Measurements from ENCODE around the gene ARL8B. TPM values are rescaled to one million over a fixed set of nuclear protein-coding genes. Genes with fewer than 3 reads are reported as not detected.

Gene ARL8B
- polyA plus RNA-seq, 1 of the 3 experiments (the other 2 are of a cell fraction): 21.9 TPM

- Histone ChIP-seq H3K4me1 (ENCODE audit: control insufficient read depth in 1 of 2, insufficient read depth in 2 of 2, low read depth in 1 of 2, low read length in 1 of 2) (peaks cover 0 to 3% of the 10 kb centered on the region in 2 experiments; a peak in 1 of 4 replicates), H3K4me3 (ENCODE audit: low read depth in 2 of 2, low read length in 1 of 2) (no peak overlapping the region), H3K27ac (ENCODE audit: low read depth in 2 of 2, low read length in 1 of 2) (no peak overlapping the region), H3K4me2 (no peak overlapping the region), H3K27me3 (ENCODE audit: insufficient read depth) (no peaks in the 10 kb centered on the region), H4K20me1 (ENCODE audit: insufficient read depth) (no peaks in the 10 kb centered on the region), H3K9me2 (no peaks in the 10 kb centered on the region), H2AFZ (ENCODE audit: low read depth) (no peak overlapping the region), H3F3A (replicated peaks; ENCODE audit: insufficient read depth) (no peaks in the 10 kb centered on the region), H3K9me3 (no peaks in the 10 kb centered on the region), H3K9ac (no peak overlapping the region), H3K36me3 (replicated peaks in 1 of 2; ENCODE audit: control insufficient read depth in 1 of 2, insufficient read depth in 2 of 2, low read length in 1 of 2) (no peaks in the 10 kb centered on the region), H3K79me2 (ENCODE audit: insufficient read depth) (no peaks in the 10 kb centered on the region)
- POLR2A ChIA-PET: no interaction called here
- DNase-seq: no peak
- CTCF ChIA-PET: interaction anchor here (3.0 kb wide), 1 partner anchor 23 kb away, joined by 15 read pairs; the partner anchor contains the start of gene ARL8B
- 39% methylated on average over 4 of the region's 4 CpGs for WGBS (ENCODE audit: low lambda C conversion rate)
- no peak for TF ChIP-seq RXRA (IDR thresholded peaks at IDR 0.05; ENCODE audit: borderline replicate concordance, low read depth)
These were observed 23.7 kb upstream of the ARL8B start for GRCh38 chr3:5098346-5098745.

- CTCF ChIA-PET: interaction anchor here (1.0 kb wide), 1 partner anchor 388 kb away, joined by 3 read pairs; no protein-coding TSS in a partner anchor
- no peak for TF ChIP-seq GATA2 (CRISPR knock-in tag; IDR thresholded peaks at IDR 0.05)
- no peak for TF ChIP-seq JUND (IDR thresholded peaks at IDR 0.05)
- no peak for TF ChIP-seq SMC3 (IDR thresholded peaks at IDR 0.05; ENCODE audit: low read depth, low read length)
- TF ChIP-seq FOXJ3 (CRISPR knock-in tag; IDR thresholded peaks at IDR 0.05): no peak
- no peak for TF ChIP-seq RFX5 (IDR thresholded peaks at IDR 0.05; ENCODE audit: low read length)
- no peak for TF ChIP-seq RAD21 (IDR thresholded peaks at IDR 0.05; ENCODE audit: low read length)
- no peak for TF ChIP-seq FOSL2 (IDR thresholded peaks at IDR 0.05; ENCODE audit: borderline replicate concordance, low read depth)
- TF ChIP-seq ZBTB33 (IDR thresholded peaks at IDR 0.05; ENCODE audit: borderline replicate concordance, low read depth): no peak
- TF ChIP-seq YY1 (IDR thresholded peaks at IDR 0.05; ENCODE audit: low read depth): no peak
- no peak for TF ChIP-seq REST (IDR thresholded peaks at IDR 0.05; ENCODE audit: low read depth, low read length)
- no peak for TF ChIP-seq NRF1 (IDR thresholded peaks at IDR 0.05; ENCODE audit: low read depth, low read length)
- no peak for TF ChIP-seq GABPA (IDR thresholded peaks at IDR 0.05; ENCODE audit: low read depth)
These were observed 19.6 kb upstream of the ARL8B start for GRCh38 chr3:5102532-5102931.

More at GRCh38 chr3:5102532-5102931, 19.6 kb upstream of the ARL8B start:
- H3K4me3 ChIP-seq (ENCODE audit: low read depth in 2 of 2, low read length in 1 of 2): no peak overlapping the region
- no peaks in the 10 kb centered on the region for H3K9me2 ChIP-seq
- H3K9me3 ChIP-seq: no peaks in the 10 kb centered on the region
- H2AFZ ChIP-seq (ENCODE audit: low read depth): no peak overlapping the region
- no peak for DNase-seq
- POLR2A ChIA-PET: no interaction called here
- no peak overlapping the region for H3K9ac ChIP-seq
- no peak overlapping the region for H3K27ac ChIP-seq (ENCODE audit: low read depth in 2 of 2, low read length in 1 of 2)
- H4K20me1 ChIP-seq (ENCODE audit: insufficient read depth): no peaks in the 10 kb centered on the region
- no peaks in the 10 kb centered on the region for H3F3A ChIP-seq (replicated peaks; ENCODE audit: insufficient read depth)
- WGBS (ENCODE audit: low lambda C conversion rate): 53% methylated on average over 3 of the region's 3 CpGs
- no peaks in the 10 kb centered on the region for H3K27me3 ChIP-seq (ENCODE audit: insufficient read depth)
- no peak overlapping the region for H3K4me2 ChIP-seq
- H3K4me1 ChIP-seq (ENCODE audit: control insufficient read depth in 1 of 2, insufficient read depth in 2 of 2, low read depth in 1 of 2, low read length in 1 of 2): no peaks in the 10 kb centered on the region
- no peaks in the 10 kb centered on the region for H3K36me3 ChIP-seq (replicated peaks in 1 of 2; ENCODE audit: control insufficient read depth in 1 of 2, insufficient read depth in 2 of 2, low read length in 1 of 2)
- H3K79me2 ChIP-seq (ENCODE audit: insufficient read depth): no peaks in the 10 kb centered on the region
